ENCODE results near the gene BTBD9.

DNA sequence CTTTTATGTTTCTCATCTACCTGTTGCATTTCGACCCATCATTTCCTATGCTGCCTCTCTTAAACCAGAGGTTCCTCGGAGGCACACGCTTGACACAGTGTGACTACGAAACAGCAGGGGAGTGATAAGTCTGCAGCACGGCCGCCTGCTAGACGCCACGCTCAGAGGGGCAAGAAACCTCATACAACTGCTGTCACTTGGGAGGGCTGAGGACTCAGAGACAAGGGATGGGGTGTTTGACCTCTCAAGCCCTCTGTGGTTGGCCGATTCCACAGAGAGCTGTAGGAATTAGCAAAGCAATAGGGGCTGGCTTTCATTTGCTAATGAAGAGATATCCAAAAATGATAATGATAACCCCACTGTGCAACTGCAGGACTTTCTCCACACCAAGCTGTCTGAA, 447.7 kb downstream of the BTBD9 start:
- TF ChIP-seq, protein P1, sequence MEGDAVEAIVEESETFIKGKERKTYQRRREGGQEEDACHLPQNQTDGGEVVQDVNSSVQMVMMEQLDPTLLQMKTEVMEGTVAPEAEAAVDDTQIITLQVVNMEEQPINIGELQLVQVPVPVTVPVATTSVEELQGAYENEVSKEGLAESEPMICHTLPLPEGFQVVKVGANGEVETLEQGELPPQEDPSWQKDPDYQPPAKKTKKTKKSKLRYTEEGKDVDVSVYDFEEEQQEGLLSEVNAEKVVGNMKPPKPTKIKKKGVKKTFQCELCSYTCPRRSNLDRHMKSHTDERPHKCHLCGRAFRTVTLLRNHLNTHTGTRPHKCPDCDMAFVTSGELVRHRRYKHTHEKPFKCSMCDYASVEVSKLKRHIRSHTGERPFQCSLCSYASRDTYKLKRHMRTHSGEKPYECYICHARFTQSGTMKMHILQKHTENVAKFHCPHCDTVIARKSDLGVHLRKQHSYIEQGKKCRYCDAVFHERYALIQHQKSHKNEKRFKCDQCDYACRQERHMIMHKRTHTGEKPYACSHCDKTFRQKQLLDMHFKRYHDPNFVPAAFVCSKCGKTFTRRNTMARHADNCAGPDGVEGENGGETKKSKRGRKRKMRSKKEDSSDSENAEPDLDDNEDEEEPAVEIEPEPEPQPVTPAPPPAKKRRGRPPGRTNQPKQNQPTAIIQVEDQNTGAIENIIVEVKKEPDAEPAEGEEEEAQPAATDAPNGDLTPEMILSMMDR (IDR thresholded peaks at IDR 0.05) = no peak
- TF ChIP-seq TFCP2L1 (CRISPR knock-in tag; IDR thresholded peaks at IDR 0.05) = no peak
- no peak for TF ChIP-seq BHLHE40 (IDR thresholded peaks at IDR 0.05; ENCODE audit: low read depth, low read length)
- TF ChIP-seq EP300 (IDR thresholded peaks at IDR 0.05) = no peak
- TF ChIP-seq, protein P2, sequence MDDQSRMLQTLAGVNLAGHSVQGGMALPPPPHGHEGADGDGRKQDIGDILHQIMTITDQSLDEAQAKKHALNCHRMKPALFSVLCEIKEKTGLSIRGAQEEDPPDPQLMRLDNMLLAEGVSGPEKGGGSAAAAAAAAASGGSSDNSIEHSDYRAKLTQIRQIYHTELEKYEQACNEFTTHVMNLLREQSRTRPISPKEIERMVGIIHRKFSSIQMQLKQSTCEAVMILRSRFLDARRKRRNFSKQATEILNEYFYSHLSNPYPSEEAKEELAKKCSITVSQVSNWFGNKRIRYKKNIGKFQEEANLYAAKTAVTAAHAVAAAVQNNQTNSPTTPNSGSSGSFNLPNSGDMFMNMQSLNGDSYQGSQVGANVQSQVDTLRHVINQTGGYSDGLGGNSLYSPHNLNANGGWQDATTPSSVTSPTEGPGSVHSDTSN (IDR thresholded peaks at IDR 0.05) = no peak
- no peak for TF ChIP-seq POLR2A (IDR thresholded peaks at IDR 0.05; ENCODE audit: low read length)
- no peak for TF ChIP-seq MAZ (IDR thresholded peaks at IDR 0.05; ENCODE audit: borderline replicate concordance, low read depth, low read length)

Measured in A549 (cell line).